Endothelial cell of umbilical vein (primary cell): ENCODE measurements around the gene TFCP2. TPM values are rescaled to one million over a fixed set of nuclear protein-coding genes. Genes with fewer than 3 reads are reported as not detected.

Source experiments
- BruUV-seq: library from RNA; stranded (reverse); fragments of 400-500 nt; replicated peaks from 2 replicates; lab custom pipeline; 2021; lab: Mats Ljungman, UMichigan
- CTCF ChIA-PET: fragments of 300-600, 350-600 bp; sonication (Branson Sonifier 250); formaldehyde crosslinking; loops from one replicate; lab custom pipeline; 2021; ENCODE audit warnings: antibody characterized with exemption, inconsistent platforms; lab: Charles Lee
- POLR2A ChIA-PET: fragments of 300-600, 350-600 bp; sonication (Branson Sonifier 250); formaldehyde crosslinking; loops from one replicate; lab custom pipeline; 2021; ENCODE audit warnings: antibody characterized with exemption, inconsistent platforms; lab: Charles Lee
- DNase-seq: peaks from one replicate; pipeline ENCODE4 v3.0.0-alpha.2; 2011; ENCODE audit warnings: low read depth, low spot score
- FAIRE-seq: peaks from 2 replicates; lab custom pipeline; 2011; peaks lifted over from hg19 to GRCh38; lab: Jason Lieb, UNC
- H2AFZ ChIP-seq: 2 replicates; pipeline ENCODE4 v1.6.0; 2012; ENCODE audit warnings: low read depth, low read length, control low read depth, inconsistent platforms
- H3K27ac ChIP-seq: 2 replicates; pipeline ENCODE4 v1.5.1; 2011; ENCODE audit warnings: low read depth, mild to moderate bottlenecking, control low read depth, low read length, moderate library complexity; ENCODE audit not compliant: insufficient read depth
- H3K27me3 ChIP-seq, 2 experiments: 2 replicates each; pipeline versions ENCODE4 v1.6.0 to v1.6.1; 2011; ENCODE audit warnings: low read length in 2 of 2, mixed read lengths in 1 of 2; ENCODE audit not compliant: control insufficient read depth in 2 of 2, insufficient read depth in 2 of 2
- H3K36me3 ChIP-seq, 2 experiments: 2 replicates in 1 of 2; 3 replicates in 1 of 2; pipeline ENCODE4 v1.5.1; 2011; ENCODE audit warnings: low read length in 2 of 2, mild to moderate bottlenecking in 1 of 2, moderate library complexity in 1 of 2; ENCODE audit not compliant: control insufficient read depth in 2 of 2, insufficient read depth in 2 of 2; ENCODE audit errors: extremely low read depth in 1 of 2
- H3K4me1 ChIP-seq: 3 replicates; pipeline ENCODE4 v1.5.1; 2011; ENCODE audit warnings: mild to moderate bottlenecking, low read length; ENCODE audit not compliant: control insufficient read depth, insufficient read depth; ENCODE audit errors: extremely low read depth
- H3K4me2 ChIP-seq: 2 replicates; pipeline ENCODE4 v1.6.1; 2011; ENCODE audit warnings: low read length, control low read depth, mixed read lengths; ENCODE audit not compliant: insufficient read depth
- H3K4me3 ChIP-seq, 3 experiments: fragments of 200-600 bp in 1 of 3; sonication (generic), shearing (Covaris generic) in 1 of 3; replicated peaks in 1 of 3; 2 replicates each; pipeline ENCODE4 v1.5.1; 2011 to 2016; ENCODE audit warnings: control low read depth in 3 of 3, low read length in 3 of 3, mild to moderate bottlenecking in 2 of 3, inconsistent platforms in 1 of 3, low read depth in 1 of 3, moderate library complexity in 1 of 3; ENCODE audit not compliant: insufficient read depth in 1 of 3
- H3K79me2 ChIP-seq: 2 replicates; pipeline ENCODE4 v1.6.0; 2012; ENCODE audit warnings: low read length, inconsistent platforms; ENCODE audit not compliant: control insufficient read depth, insufficient read depth
- H3K9ac ChIP-seq: replicated peaks from 2 replicates; pipeline ENCODE3; 2011; ENCODE audit warnings: low read length, control low read depth; ENCODE audit not compliant: insufficient read depth; ENCODE audit errors: extremely low read depth
- H3K9me1 ChIP-seq: replicated peaks from 3 replicates; pipeline ENCODE4 v1.6.0; 2011; ENCODE audit warnings: mild to moderate bottlenecking, low read length; ENCODE audit not compliant: control insufficient read depth, insufficient read depth; ENCODE audit errors: extremely low read depth
- H3K9me3 ChIP-seq: replicated peaks from 2 replicates; pipeline ENCODE4 v1.5.1; 2012; ENCODE audit warnings: low read length, inconsistent platforms; ENCODE audit not compliant: control insufficient read depth, insufficient read depth
- H4K20me1 ChIP-seq: replicated peaks from 2 replicates; pipeline ENCODE3; 2011; ENCODE audit warnings: mild to moderate bottlenecking, low read length; ENCODE audit not compliant: control insufficient read depth, insufficient read depth; ENCODE audit errors: extremely low read depth
- CTCF ChIP-seq, 2 donors: IDR thresholded peaks; 1 replicate in 1 of 2; 2 replicates in 1 of 2; pipeline ENCODE4 v1.5.1; 2011; ENCODE audit warnings: low read length in 2 of 2, mild to moderate bottlenecking in 2 of 2, moderate library complexity in 2 of 2, control low read depth in 1 of 2, inconsistent platforms in 1 of 2, low read depth in 1 of 2; ENCODE audit not compliant: insufficient read depth in 1 of 2; ENCODE audit errors: extremely low read depth in 1 of 2
- EZH2 ChIP-seq: IDR thresholded peaks from 2 replicates; pipeline ENCODE4 v1.6.1; 2012; ENCODE audit warnings: borderline replicate concordance, low read depth, mild to moderate bottlenecking, moderate library complexity, low read length, inconsistent platforms; ENCODE audit not compliant: severe bottlenecking
- FOS ChIP-seq: IDR thresholded peaks from 2 replicates; pipeline ENCODE4 v1.6.1; 2011; ENCODE audit warnings: mild to moderate bottlenecking, low read length, moderate library complexity, borderline replicate concordance; ENCODE audit not compliant: insufficient read depth
- GATA2 ChIP-seq: IDR thresholded peaks from 2 replicates; pipeline ENCODE4 v1.7.0; 2011; ENCODE audit warnings: low read depth, mild to moderate bottlenecking, moderate library complexity, mixed read lengths, low read length; ENCODE audit not compliant: insufficient read length, insufficient read depth
- JUN ChIP-seq: IDR thresholded peaks from 2 replicates; pipeline ENCODE4 v1.6.1; 2011; ENCODE audit warnings: borderline replicate concordance, low read depth; ENCODE audit not compliant: insufficient read length, insufficient read depth
- MAX ChIP-seq: IDR thresholded peaks from 2 replicates; pipeline ENCODE4 v1.6.1; 2011; ENCODE audit not compliant: insufficient read depth, insufficient read length
- MYC ChIP-seq: IDR thresholded peaks from one replicate; pipeline ENCODE4 v1.6.1; 2011; ENCODE audit warnings: mild to moderate bottlenecking, low read depth, low read length
- POLR2A ChIP-seq: IDR thresholded peaks from 2 replicates; pipeline ENCODE4 v1.6.1; 2012; ENCODE audit warnings: low read depth, mild to moderate bottlenecking, control low read depth, low read length
- POLR2AphosphoS5 ChIP-seq: IDR thresholded peaks from 2 replicates; pipeline ENCODE4 v1.6.1; 2012; ENCODE audit warnings: low read depth, mild to moderate bottlenecking, control low read depth, low read length, moderate library complexity; ENCODE audit not compliant: insufficient read depth
- dilution Hi-C: fragments of 300-500 bp; cut with MboI; formaldehyde crosslinking; loops from one replicate; pipeline ENCODE4 v1.15.0; 2019; ENCODE audit warnings: low sequenced_read_pairs; ENCODE audit not compliant: extremely low pct_ligation_motif_present
- intact Hi-C: fragments of 100-400 bp; cut with micrococcal nuclease; formaldehyde crosslinking; loops from one replicate; pipeline ENCODE4 v1.10.0; 2022
- polyA plus RNA-seq, 4 experiments: library from polyadenylated mRNA; depleted of rRNA in 3 of 4; stranded (reverse) in 3 of 4; unstranded in 1 of 4; fragments of >200 nt; gene quantifications; 2 replicates each; pipeline versions ENCODE4 v1.2.1 to v1.2.3, GENCODE V29; 2011 to 2012; ENCODE audit warnings: missing spikeins in 1 of 4
- total RNA-seq: library from RNA; stranded (reverse); gene quantifications from 2 replicates; pipeline ENCODE4 v1.2.3, GENCODE V29; 2021

Gene TFCP2
- total and polyA plus RNA-seq, 2 donors (not counting 3 experiments of a cell fraction or from before 2014, with no cell fraction given): 10.2 to 28.6 TPM

GRCh38 chr12:51156245-51156765, 16.6 kb downstream of the TFCP2 start:
- Histone ChIP-seq H2AFZ (no peak overlapping the region), H4K20me1 (no peaks in the 10 kb centered on the region), H3K27me3 (no peaks in the 10 kb centered on the region), H3K4me1 (no peaks in the 10 kb centered on the region), H3K27ac (no peak overlapping the region), H3K79me2 (peaks cover 19% of the 10 kb centered on the region), H3K4me3 (no peak overlapping the region), H3K9ac (no peak overlapping the region), H3K9me3 (no peaks in the 10 kb centered on the region), H3K36me3 (no peaks in the 10 kb centered on the region), H3K4me2 (no peak overlapping the region), H3K9me1 (no peaks in the 10 kb centered on the region)
- DNase-seq (no peak), FAIRE-seq (no peak)
- ChIA-PET CTCF (no interaction called here), POLR2A (no interaction called here)
- TF ChIP-seq GATA2 (no peak), EZH2 (no peak), POLR2AphosphoS5 (no peak), FOS (no peak), MAX (no peak), CTCF (IDR thresholded peaks at IDR 0.05; ENCODE audit: extremely low read depth in 1 of 2, insufficient read depth in 1 of 2, low read depth in 1 of 2, low read length in 2 of 2) (no peak), MYC (no peak), POLR2A (no peak), JUN (no peak)
- dilution Hi-C loops (no loop called here), intact Hi-C loops (no loop called here)
- no TSS peak for BruUV-seq
